PC-9 (cell line): ENCODE data around the gene RAB31. TPM values are rescaled to one million over a fixed set of nuclear protein-coding genes. Genes with fewer than 3 reads are reported as not detected.

Experiments
- BruUV-seq: library from RNA; stranded (reverse); fragments of 400-500 nt; replicated peaks from 2 replicates; lab custom pipeline; 2021; lab: Mats Ljungman, UMichigan
- CTCF ChIA-PET: fragments of 300-600 bp; sonication (Branson Sonifier 250); formaldehyde crosslinking; loops from one replicate; lab custom pipeline; 2022; ENCODE audit warnings: antibody characterized with exemption; lab: Charles Lee
- POLR2A ChIA-PET: fragments of 300-600 bp; sonication (Branson Sonifier 250); formaldehyde crosslinking; loops from one replicate; lab custom pipeline; 2022; ENCODE audit warnings: antibody characterized with exemption; ENCODE audit not compliant: unreplicated experiment; lab: Charles Lee
- DNase-seq, 2 experiments: peaks; one replicate each; pipeline versions ENCODE4 v3.0.0 to v3.0.0-alpha.2; 2015 to 2022; ENCODE audit warnings: mixed read lengths in 1 of 2
- H2AFZ ChIP-seq: fragments of 200-600 bp; sonication (generic); 2 replicates; pipeline ENCODE4 v1.8.1; 2017; ENCODE audit warnings: antibody characterized with exemption
- H3F3A ChIP-seq: fragments of 200-600 bp; sonication (generic); 2 replicates; pipeline ENCODE4 v1.8.1; 2017; ENCODE audit warnings: antibody characterized with exemption, mild to moderate bottlenecking, low read depth; ENCODE audit not compliant: insufficient read depth
- H3K27ac ChIP-seq: fragments of 200-600 bp; sonication (generic); 2 replicates; pipeline ENCODE4 v1.6.1; 2016; ENCODE audit warnings: mixed run types
- H3K27me3 ChIP-seq: fragments of 200-600 bp; sonication (generic); 2 replicates; pipeline ENCODE4 v1.6.1; 2016; ENCODE audit warnings: low read depth, mixed run types; ENCODE audit not compliant: insufficient read depth
- H3K36me3 ChIP-seq: fragments of 200-600 bp; sonication (generic); 2 replicates; pipeline ENCODE4 v1.6.1; 2016; ENCODE audit warnings: low read depth, mixed run types
- H3K4me1 ChIP-seq: fragments of 200-600 bp; sonication (generic); replicated peaks from 2 replicates; pipeline ENCODE4 v1.6.1; 2016; ENCODE audit warnings: mixed run types; ENCODE audit not compliant: insufficient read depth
- H3K4me2 ChIP-seq: fragments of 200-600 bp; sonication (generic); 2 replicates; pipeline ENCODE4 v1.6.1; 2017; ENCODE audit warnings: mixed run types
- H3K4me3 ChIP-seq: fragments of 200-600 bp; sonication (generic); 2 replicates; pipeline ENCODE4 v1.6.1; 2016; ENCODE audit warnings: mixed run types
- H3K79me2 ChIP-seq: fragments of 200-600 bp; sonication (generic); 2 replicates; pipeline ENCODE4 v1.6.1; 2017; ENCODE audit warnings: low read depth, mixed run types
- H3K9me2 ChIP-seq: fragments of 200-600 bp; sonication (generic); 2 replicates; pipeline ENCODE4 v1.8.1; 2017; ENCODE audit warnings: mild to moderate bottlenecking; ENCODE audit not compliant: insufficient read depth
- H3K9me3 ChIP-seq: fragments of 200-600 bp; sonication (generic); 2 replicates; pipeline ENCODE4 v1.8.1; 2016; ENCODE audit warnings: low read depth; ENCODE audit not compliant: insufficient read depth
- H4K20me1 ChIP-seq: fragments of 200-600 bp; sonication (generic); 2 replicates; pipeline ENCODE4 v1.8.1; 2017; ENCODE audit not compliant: insufficient read depth
- CTCF ChIP-seq: fragments of 200-600 bp; sonication (generic); conservative IDR thresholded peaks from 2 replicates; pipeline ENCODE4 v1.6.1; 2017; ENCODE audit warnings: mixed run types, antibody characterized with exemption, mild to moderate bottlenecking, moderate library complexity
- EZH2 ChIP-seq: fragments of 200-600 bp; sonication (generic); IDR thresholded peaks from 2 replicates; pipeline ENCODE4 v1.8.0; 2017; ENCODE audit warnings: antibody characterized with exemption, low read depth
- intact Hi-C: fragments of 100-400 bp; cut with micrococcal nuclease; formaldehyde crosslinking; loops from one replicate; pipeline ENCODE4 v1.10.0; 2022; ENCODE audit not compliant: unreplicated experiment
- total RNA-seq: library from RNA; stranded (reverse); gene quantifications from 2 replicates; pipeline ENCODE4 v1.2.3, GENCODE V29; 2021

Gene RAB31
- total RNA-seq, 1 experiment from 2014 or later: 51.0 TPM

GRCh38 chr18:9731380-9731779 lies 23.3 kb downstream of the RAB31 start:
- POLR2A ChIA-PET: interaction anchor here (0.5 to 0.6 kb wide), 3 partner anchors 18 to 167 kb away, joined by 4 to 11 read pairs (median 11); no protein-coding TSS in a partner anchor
- peaks cover 48% of the 10 kb centered on the region for H3K4me1 ChIP-seq
- H3K4me2 ChIP-seq: no peak overlapping the region

DNA sequence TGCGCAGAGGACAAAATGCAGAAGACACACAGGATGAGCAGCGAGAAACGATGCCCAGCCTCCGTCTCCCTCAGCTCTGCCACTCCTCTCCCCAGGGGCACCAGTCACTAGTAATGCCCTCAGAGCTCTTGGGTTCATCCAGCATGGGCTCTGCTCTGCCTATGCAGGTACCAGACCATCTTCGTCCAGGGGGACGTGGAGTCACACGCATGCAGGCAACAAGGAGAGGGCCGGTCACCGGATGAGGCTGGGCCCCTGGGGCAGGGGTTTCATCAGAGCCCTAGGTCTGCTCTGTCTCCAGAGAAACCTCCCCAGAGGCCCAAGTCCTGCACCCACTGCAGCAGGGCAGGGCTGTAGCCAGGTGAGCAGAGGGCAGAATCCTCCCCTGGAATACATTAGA lies 23.9 kb downstream of the RAB31 start:
- Histone ChIP-seq H3K4me3 (no peak overlapping the region), H3K4me2 (no peak overlapping the region), H2AFZ (no peak overlapping the region), H3F3A (peaks cover 46% of the 10 kb centered on the region), H3K9me2 (no peaks in the 10 kb centered on the region), H3K36me3 (no peaks in the 10 kb centered on the region), H3K9me3 (no peaks in the 10 kb centered on the region), H3K79me2 (peaks cover 65% of the 10 kb centered on the region), H3K4me1 (peaks cover 55% of the 10 kb centered on the region), H3K27me3 (no peaks in the 10 kb centered on the region), H3K27ac (no peak overlapping the region), H4K20me1 (no peaks in the 10 kb centered on the region)
- POLR2A ChIA-PET: interaction anchor here (0.6 kb wide), 3 partner anchors 9 to 144 kb away, joined by 5 to 11 read pairs (median 11); no protein-coding TSS in a partner anchor
- CTCF ChIA-PET: interaction anchor here (0.6 to 0.9 kb wide), 2 partner anchors 39 to 744 kb away, joined by 3 to 22 read pairs; no protein-coding TSS in a partner anchor
- no peak for DNase-seq
- TF ChIP-seq CTCF (no peak), EZH2 (no peak)
- no TSS peak for BruUV-seq
- intact Hi-C loops: no loop called here

More at GRCh38 chr18:9731380-9731779, 23.3 kb downstream of the RAB31 start:
- Histone ChIP-seq H3K9me3 (no peaks in the 10 kb centered on the region), H4K20me1 (no peaks in the 10 kb centered on the region), H2AFZ (no peak overlapping the region), H3K79me2 (peaks cover 69% of the 10 kb centered on the region), H3K9me2 (no peaks in the 10 kb centered on the region), H3K27ac (peak overlapping the region; percentile 45; the same call in 1 of the 2 replicates), H3K4me3 (no peak overlapping the region), H3K36me3 (no peaks in the 10 kb centered on the region), H3F3A (peaks cover 41% of the 10 kb centered on the region), H3K27me3 (no peaks in the 10 kb centered on the region)
- no peak for TF ChIP-seq EZH2
- no peak for TF ChIP-seq CTCF
- BruUV-seq: no TSS peak
- peak in 1 of 2 experiments; percentile 60 for DNase-seq
- CTCF ChIA-PET: interaction anchor here (0.6 to 0.9 kb wide), 2 partner anchors 39 to 743 kb away, joined by 3 to 22 read pairs; no protein-coding TSS in a partner anchor
- intact Hi-C loops: no loop called here

DNA sequence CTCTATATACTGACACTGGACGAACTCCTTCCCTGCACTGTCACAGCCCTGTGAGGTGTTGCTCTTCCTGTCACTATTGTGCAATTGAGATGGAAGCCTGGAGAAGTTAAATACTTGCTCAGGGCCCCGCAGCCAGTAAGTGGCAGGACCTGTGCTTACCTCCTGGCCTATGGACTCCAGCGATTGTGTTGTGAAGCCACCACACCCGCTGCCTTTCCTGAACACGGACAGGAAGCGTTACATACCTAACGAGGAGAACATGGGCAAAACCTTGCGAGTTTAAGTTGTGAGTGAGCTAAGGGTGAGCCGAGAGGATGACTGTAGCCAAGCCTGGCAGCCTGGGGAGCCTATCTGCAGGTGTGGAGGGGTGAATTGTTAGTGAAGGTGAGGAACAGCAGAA lies 26.1 kb downstream of the RAB31 start:
- H3K79me2 ChIP-seq: peaks cover 71% of the 10 kb centered on the region
- no peaks in the 10 kb centered on the region for H3K9me3 ChIP-seq
- intact Hi-C loops: loop anchor here (2.0 kb wide), 1 partner anchor 95 kb away; no protein-coding TSS in a partner anchor
- BruUV-seq: no TSS peak
- POLR2A ChIA-PET: interaction anchor here (0.6 to 0.8 kb wide), 5 partner anchors 21 to 785 kb away, joined by 3 to 5 read pairs (median 3); partner anchors contain the start of gene VAPA
- H3K27ac ChIP-seq: peak overlapping the region; percentile 79
- TF ChIP-seq EZH2: no peak
- no peak for TF ChIP-seq CTCF
- peaks cover 73% of the 10 kb centered on the region for H3K4me1 ChIP-seq
- CTCF ChIA-PET: interaction anchor here (1.2 kb wide), 1 partner anchor 11 kb away, joined by 3 read pairs; no protein-coding TSS in a partner anchor
- no peaks in the 10 kb centered on the region for H4K20me1 ChIP-seq
- peaks cover 54% of the 10 kb centered on the region for H3F3A ChIP-seq
- no peaks in the 10 kb centered on the region for H3K27me3 ChIP-seq
- no peaks in the 10 kb centered on the region for H3K36me3 ChIP-seq
- H3K4me2 ChIP-seq: peak overlapping the region; percentile 77
- peak overlapping the region; percentile 17; the same call in 1 of the 2 replicates for H3K4me3 ChIP-seq
- no peaks in the 10 kb centered on the region for H3K9me2 ChIP-seq
- H2AFZ ChIP-seq: no peak overlapping the region
- DNase-seq: peak; percentile 74 to 87
